ENCODE data around the gene ITGAE.

Gene ITGAE

DNA sequence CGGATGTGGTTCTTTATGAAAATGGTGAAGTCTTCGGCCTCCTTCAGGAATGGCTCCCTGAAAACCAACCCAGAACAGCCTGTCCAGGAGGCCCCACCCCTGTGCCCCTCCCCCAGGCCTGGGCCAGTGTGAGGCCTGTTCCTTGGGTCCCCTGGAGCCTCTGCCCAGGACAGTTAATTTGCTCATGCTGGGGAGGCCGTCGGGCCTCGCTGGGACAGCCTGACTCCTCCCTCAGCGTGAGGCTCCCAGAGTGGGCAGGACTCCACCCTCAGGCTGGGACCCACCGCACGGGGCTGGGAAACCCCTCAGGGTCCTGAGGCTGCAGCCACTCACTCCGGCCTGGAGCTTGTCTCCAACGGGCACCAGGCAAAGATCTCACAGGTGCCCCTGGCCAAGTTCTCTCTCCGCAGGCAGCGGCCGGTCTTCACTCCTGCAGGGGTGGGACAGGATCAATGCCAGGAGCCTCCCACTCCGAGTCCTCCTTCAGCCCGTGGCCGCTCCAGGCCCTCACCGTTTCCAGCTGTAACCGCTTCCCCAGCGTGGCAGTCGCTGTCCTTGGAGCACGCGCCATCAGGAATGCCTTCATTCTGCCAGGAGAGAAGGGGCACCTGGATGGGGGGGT, 110.8 kb downstream of the ITGAE start:
- DNase-seq = no peak

GRCh38 chr17:3689262-3690093, 111.5 kb downstream of the ITGAE start:
- DNase-seq = no peak

- no peak for DNase-seq
These were observed 112.1 kb downstream of the ITGAE start for GRCh38 chr17:3688852-3689261.

- DNase-seq = no peak
These were observed 112.9 kb downstream of the ITGAE start for GRCh38 chr17:3688027-3688553.

- no peak for DNase-seq
These were observed 115.8 kb downstream of the ITGAE start for GRCh38 chr17:3685174-3685573.

GRCh38 chr17:3683054-3683511, 117.9 kb downstream of the ITGAE start:
- peak; percentile 33 for DNase-seq

- DNase-seq = no peak
These were observed 119.0 kb downstream of the ITGAE start for GRCh38 chr17:3682033-3682432.

- no peak for DNase-seq
These were observed 119.4 kb downstream of the ITGAE start for GRCh38 chr17:3681565-3681964.

GRCh38 chr17:3681057-3681456, 119.9 kb downstream of the ITGAE start:
- DNase-seq = no peak

GRCh38 chr17:3679531-3680126, 121.4 kb downstream of the ITGAE start:
- no peak for DNase-seq

- DNase-seq = peak; percentile 54
These were observed 122.0 kb downstream of the ITGAE start for GRCh38 chr17:3678821-3679530.

DNA sequence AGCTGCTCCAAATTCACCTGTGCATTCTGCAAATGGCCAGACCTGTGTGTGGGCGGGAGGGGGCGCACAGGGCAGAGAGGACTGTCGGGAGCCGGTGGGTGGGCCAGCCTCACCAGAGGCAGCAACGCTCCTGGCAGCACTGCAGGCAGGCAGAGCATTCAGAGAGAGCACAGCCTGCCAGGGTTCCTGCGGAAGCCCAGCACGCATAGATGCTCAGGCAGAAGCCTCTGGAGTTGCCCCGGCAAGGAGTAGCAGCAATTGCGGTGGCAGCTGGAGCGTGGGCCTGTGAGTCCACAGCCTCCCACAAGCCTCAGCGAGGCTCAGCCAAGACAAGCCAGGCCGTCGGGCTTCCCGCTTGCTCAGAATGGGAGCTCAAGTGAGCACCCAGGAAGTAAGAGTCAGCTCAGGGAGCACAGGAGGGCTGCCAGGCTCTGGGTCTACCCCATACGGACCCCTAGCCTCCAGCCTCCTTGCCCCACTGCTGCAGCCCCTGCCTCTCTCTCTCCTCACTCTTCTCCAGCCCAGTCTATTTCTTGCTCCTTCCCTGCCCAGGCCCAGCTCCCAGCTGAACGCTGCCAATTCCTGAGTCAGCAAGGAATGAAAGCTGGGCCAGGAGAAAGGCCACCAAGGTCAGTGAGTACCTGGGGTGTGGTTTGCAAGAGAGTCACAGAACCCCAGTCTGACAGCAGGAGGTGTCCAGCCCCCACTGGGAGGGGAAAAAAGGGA, 122.7 kb downstream of the ITGAE start:
- DNase-seq = no peak

- DNase-seq = no peak
These were observed 125.1 kb downstream of the ITGAE start for GRCh38 chr17:3675886-3676285.

- DNase-seq = no peak
These were observed 128.4 kb downstream of the ITGAE start for GRCh38 chr17:3672571-3672970.

DNA sequence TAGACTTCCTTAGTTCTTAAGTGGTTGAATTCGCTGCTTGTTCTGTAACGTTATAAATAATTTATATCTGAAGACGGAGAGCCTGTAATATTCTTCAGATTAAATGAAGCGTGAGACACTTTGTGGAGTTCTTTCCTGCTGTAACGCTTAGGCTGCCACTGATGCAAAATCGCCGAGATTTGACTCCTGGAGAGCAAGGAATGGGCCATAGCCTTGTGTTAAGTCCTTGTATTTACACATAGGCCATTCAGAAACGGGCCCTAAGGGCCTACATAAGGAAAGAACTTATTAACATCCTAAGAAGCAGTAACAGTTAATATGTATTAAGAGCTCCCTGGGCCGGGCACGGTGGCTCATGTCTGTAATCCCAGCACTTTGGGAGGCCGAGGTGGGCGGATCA, 131.4 kb downstream of the ITGAE start:
- no peak for DNase-seq

DNA sequence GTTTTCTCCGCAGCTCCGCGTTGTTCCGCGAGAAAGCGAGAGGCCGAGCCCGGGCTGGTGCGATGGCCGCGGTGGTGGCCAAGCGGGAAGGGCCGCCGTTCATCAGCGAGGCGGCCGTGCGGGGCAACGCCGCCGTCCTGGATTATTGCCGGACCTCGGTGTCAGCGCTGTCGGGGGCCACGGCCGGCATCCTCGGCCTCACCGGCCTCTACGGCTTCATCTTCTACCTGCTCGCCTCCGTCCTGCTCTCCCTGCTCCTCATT, 132.0 kb downstream of the ITGAE start:
- no peak for DNase-seq

DNA sequence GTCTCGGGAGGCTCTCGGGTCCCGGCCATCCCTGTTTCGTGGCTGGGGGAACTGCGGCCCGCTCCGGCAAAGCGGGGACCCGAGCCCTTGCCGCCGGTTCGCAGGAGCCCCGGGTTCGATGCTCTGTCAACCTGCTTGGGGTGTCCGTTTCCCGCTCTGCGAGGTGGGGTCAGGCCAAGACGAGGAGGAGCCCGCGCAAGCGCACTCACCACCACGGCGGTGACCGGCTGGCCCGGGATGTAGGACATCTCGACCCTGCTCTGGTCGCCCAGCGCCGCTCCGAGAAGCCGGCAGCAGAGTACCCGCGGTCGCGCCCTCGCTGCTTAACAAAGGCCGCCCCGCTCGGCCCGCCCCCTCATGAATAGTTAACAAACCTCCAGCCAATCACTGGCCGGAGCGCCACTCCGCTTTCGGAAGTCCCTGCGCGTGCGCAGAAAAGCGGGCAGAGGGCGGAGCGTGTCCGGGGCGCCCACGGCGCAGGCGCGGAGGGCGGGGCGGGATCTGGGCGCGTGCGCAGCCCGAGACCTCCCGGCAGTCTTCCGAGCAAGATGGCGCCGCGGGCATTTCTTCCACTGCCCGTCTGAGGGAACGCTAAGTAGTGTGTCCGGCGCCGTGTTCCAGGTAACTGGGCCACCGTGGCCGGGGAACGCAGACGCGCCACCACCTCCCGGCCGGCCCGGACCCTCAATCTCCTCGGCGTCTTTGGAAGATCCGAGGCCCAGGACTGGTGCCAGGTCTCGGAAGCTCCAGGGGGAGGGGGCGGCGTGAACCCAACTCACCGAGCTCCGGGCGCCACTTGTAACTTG, 132.5 kb downstream of the ITGAE start, which contains the start of the genes EMC6 and TAX1BP3:
EMC6 (plus strand) TSS at position 534 of the 806 bp plus-strand sequence. CDS start 335 bp downstream, outside the sequence.
TAX1BP3 (minus strand) TSS at position 300 of the 806 bp plus-strand sequence; CDS start at position 248, 52 bp downstream.
- peak; percentile 99 for DNase-seq

- peak; percentile 59 for DNase-seq
These were observed 133.4 kb downstream of the ITGAE start for GRCh38 chr17:3667366-3668278.

DNA sequence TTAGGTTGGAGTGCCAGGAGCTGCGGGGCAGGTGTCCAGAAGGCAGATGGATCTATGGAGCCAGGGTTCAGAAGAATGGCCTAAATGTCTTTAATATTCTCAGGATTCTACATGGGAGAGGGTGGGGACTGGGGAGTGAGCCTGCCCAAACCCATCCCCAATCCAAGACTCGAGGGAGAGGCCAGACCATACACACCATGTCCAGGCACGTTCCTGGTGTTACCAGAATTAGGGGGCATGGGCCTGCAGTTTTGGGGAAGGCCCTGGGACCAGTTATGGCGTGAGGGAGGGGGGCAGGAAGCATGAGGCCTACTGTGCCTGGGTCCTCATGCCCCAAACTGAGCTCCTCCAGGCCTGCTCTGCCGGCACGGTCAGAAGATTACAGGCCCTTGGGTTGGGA, 134.5 kb downstream of the ITGAE start:
- no peak for DNase-seq

DNA sequence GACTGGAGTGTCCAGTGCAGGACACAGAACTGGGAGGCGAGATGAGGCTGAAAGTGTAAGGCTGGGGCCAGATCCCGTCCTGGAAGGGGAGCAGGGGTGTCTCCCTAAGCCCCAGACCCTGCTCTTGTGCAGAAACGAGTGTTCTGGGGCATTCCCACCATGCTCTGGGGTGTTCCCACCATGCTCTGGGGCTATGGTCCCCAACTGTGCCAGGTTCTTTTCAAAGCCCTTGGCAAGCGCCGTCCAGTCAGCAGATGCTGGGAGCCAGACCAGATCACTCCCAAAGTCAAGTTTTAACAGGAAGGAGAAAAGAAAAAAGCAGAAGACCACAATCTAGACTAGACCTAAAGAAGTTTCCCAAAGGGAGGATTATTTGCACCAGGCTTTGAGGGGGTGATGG, 135.2 kb downstream of the ITGAE start:
- no peak for DNase-seq
